Endothelial cell (in vitro differentiated cells): Measurements from ENCODE around the gene TSHZ2. TPM values are rescaled to one million over a fixed set of nuclear protein-coding genes. Genes with fewer than 3 reads are reported as not detected.
A peak's percentile ranks its signal among the peaks of the same experiment; 100 is the strongest.

Experiments used
- DNase-seq: peaks from one replicate; pipeline ENCODE4 v3.0.0; 2021; ENCODE audit warnings: low spot score
- H3K27ac Mint-ChIP-seq: one replicate; pipeline ENCODE4 v1.8.0; 2021; ENCODE audit warnings: mixed read lengths, inconsistent platforms; ENCODE audit not compliant: unreplicated experiment
- H3K27me3 Mint-ChIP-seq: one replicate; pipeline ENCODE4 v1.8.0; 2021; ENCODE audit warnings: mild to moderate bottlenecking, moderate library complexity, mixed read lengths, inconsistent platforms; ENCODE audit not compliant: unreplicated experiment
- H3K36me3 Mint-ChIP-seq: one replicate; pipeline ENCODE4 v1.8.0; 2021; ENCODE audit warnings: mild to moderate bottlenecking, low read depth, mixed read lengths, inconsistent platforms; ENCODE audit not compliant: unreplicated experiment
- H3K4me1 Mint-ChIP-seq: one replicate; pipeline ENCODE4 v1.8.0; 2021; ENCODE audit warnings: mild to moderate bottlenecking, mixed read lengths, inconsistent platforms; ENCODE audit not compliant: unreplicated experiment
- H3K4me3 Mint-ChIP-seq: one replicate; pipeline ENCODE4 v1.8.0; 2021; ENCODE audit warnings: mild to moderate bottlenecking, mixed read lengths, inconsistent platforms; ENCODE audit not compliant: unreplicated experiment
- H3K9me3 Mint-ChIP-seq: one replicate; pipeline ENCODE4 v1.8.0; 2021; ENCODE audit warnings: mixed read lengths, inconsistent platforms; ENCODE audit not compliant: unreplicated experiment
- total RNA-seq: library from RNA; stranded (reverse); fragmentation: NEBNext Ultra II Directional; extraction: Animal tissue kit (Norgen Biotek cat#: 25700); gene quantifications from one replicate; pipeline ENCODE4 v1.2.1, GENCODE V29; 2021; ENCODE audit not compliant: unreplicated experiment
- TF ChIP-seq, protein P1 (sequence below): fragments of 200-600 bp; sonication (generic); IDR thresholded peaks from one replicate; pipeline ENCODE4 v1.5.0; 2021; ENCODE audit warnings: antibody characterized with exemption; ENCODE audit not compliant: unreplicated experiment

TSHZ2 gene
- total RNA-seq, 1 donor from 2014 or later: 2.3 TPM

DNA sequence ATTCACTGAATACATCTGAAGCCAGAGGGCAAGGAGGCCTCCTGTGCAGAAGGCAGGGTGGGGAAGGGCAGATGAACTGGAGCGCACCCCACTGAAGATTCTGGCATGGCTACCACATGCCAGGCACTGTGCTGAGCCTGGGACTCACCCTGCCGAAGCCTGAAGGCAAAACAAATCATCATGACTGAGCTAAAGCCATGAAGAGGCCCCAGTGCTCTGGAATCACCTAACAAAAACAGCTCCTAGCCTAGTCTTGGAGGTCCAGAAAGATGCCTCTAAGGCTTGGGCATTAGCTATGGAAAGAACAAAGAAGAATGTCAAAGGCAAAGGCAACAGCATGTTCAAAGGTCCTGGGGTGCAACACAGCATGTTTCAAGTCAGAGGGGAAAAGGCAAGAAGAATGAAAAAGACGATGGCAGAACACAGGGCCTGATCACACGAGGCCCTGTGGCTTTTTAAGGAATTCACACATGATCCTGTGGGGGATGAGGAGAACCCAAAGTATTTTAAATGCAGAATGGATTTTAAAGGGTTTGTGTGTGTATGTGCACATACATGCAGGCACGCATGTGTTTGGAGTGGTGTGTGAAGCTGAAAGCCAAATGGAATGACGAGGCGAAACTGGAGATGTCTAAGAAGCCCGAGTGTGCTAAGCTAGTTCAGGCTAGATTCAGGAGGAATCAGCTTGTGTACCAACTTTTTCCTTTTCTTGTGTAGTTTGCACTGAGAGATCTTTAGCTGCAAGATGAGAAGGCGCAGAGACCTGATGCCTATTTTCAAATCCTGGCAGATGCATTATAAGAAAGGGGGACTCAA, 360.1 kb downstream of the TSHZ2 start:
- peaks cover 17% of the 10 kb centered on the region for H3K4me1 Mint-ChIP-seq
- H3K27ac Mint-ChIP-seq: no peak overlapping the region
- H3K4me3 Mint-ChIP-seq: peak overlapping the region; percentile 44
- no peaks in the 10 kb centered on the region for H3K9me3 Mint-ChIP-seq
- H3K36me3 Mint-ChIP-seq: no peaks in the 10 kb centered on the region
- no peaks in the 10 kb centered on the region for H3K27me3 Mint-ChIP-seq
- DNase-seq: no peak
- TF ChIP-seq, protein P1, sequence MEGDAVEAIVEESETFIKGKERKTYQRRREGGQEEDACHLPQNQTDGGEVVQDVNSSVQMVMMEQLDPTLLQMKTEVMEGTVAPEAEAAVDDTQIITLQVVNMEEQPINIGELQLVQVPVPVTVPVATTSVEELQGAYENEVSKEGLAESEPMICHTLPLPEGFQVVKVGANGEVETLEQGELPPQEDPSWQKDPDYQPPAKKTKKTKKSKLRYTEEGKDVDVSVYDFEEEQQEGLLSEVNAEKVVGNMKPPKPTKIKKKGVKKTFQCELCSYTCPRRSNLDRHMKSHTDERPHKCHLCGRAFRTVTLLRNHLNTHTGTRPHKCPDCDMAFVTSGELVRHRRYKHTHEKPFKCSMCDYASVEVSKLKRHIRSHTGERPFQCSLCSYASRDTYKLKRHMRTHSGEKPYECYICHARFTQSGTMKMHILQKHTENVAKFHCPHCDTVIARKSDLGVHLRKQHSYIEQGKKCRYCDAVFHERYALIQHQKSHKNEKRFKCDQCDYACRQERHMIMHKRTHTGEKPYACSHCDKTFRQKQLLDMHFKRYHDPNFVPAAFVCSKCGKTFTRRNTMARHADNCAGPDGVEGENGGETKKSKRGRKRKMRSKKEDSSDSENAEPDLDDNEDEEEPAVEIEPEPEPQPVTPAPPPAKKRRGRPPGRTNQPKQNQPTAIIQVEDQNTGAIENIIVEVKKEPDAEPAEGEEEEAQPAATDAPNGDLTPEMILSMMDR: no peak

DNA sequence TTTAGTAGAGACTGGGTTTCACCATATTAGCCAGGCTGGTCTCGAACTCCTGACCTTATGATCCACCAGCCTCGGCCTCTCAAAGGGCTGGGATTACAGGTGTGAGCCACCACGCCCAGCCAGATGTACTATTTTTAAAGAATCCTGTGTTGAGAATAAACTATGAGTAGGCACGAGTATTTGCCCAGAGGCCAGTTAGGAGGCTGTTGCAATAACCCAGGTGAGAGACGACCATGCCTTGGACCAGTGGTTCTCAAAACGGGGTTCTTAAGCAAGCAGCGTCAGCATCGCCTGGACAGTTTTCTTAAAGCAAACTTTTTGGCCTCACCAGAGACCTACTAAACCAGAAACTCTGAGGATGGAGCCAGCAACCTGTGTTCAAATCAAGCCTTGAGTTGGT, 362.7 kb downstream of the TSHZ2 start:
- Mint-ChIP-seq H3K4me3 (no peak overlapping the region), H3K9me3 (no peaks in the 10 kb centered on the region), H3K36me3 (no peaks in the 10 kb centered on the region), H3K4me1 (peaks cover 17% of the 10 kb centered on the region), H3K27ac (no peak overlapping the region), H3K27me3 (no peaks in the 10 kb centered on the region)
- no peak for DNase-seq
- TF ChIP-seq, protein P1: no peak

DNA sequence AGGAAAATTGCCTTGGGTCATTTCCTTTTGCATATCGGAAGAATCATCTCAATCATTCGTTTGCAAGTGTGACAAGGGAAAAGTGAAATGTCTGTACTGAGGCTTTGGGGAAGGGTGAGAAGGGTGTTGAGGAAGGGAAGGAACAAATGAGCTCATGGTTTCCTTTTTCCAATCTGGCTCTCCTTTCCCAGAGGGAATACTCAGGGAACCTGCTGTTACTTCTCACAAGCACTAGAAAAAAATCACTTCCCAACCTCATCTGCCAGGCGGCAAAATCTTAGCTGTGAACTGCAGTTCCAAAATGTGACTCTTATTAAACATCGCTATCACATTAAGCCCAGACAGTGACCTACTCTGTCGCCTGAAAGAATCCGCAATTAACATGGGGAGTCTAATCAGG, 363.4 kb downstream of the TSHZ2 start:
- no peaks in the 10 kb centered on the region for H3K9me3 Mint-ChIP-seq
- H3K4me1 Mint-ChIP-seq: peaks cover 17% of the 10 kb centered on the region
- H3K27me3 Mint-ChIP-seq: no peaks in the 10 kb centered on the region
- TF ChIP-seq, protein P1: no peak
- no peak overlapping the region for H3K27ac Mint-ChIP-seq
- H3K36me3 Mint-ChIP-seq: no peaks in the 10 kb centered on the region
- no peak overlapping the region for H3K4me3 Mint-ChIP-seq
- no peak for DNase-seq

DNA sequence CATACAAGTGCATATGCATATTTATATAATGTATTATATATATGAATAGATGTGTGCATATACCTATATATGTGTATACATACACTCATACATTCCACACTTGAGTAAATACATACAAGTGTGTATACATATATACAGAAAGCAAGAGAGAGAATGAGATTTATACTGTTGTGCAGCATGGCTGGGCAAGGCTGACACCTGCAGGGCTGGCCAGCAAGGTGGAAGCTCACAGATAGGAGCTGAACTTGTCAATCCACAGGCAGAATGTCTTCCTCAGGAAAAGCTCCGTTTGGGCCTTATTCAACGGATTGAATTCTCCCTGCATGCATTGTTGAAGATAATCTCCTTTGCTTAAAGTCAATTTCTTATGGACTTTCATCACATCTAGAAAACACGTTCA, 364.7 kb downstream of the TSHZ2 start:
- no peaks in the 10 kb centered on the region for H3K27me3 Mint-ChIP-seq

More for the DNA sequence above, 364.7 kb downstream of the TSHZ2 start:
- Mint-ChIP-seq H3K4me3 (no peak overlapping the region), H3K9me3 (no peaks in the 10 kb centered on the region), H3K36me3 (no peaks in the 10 kb centered on the region), H3K4me1 (peaks cover 10% of the 10 kb centered on the region), H3K27ac (no peak overlapping the region)
- TF ChIP-seq, protein P1: no peak
- no peak for DNase-seq
